Measurements from ENCODE around the gene MTMR3.

Gene MTMR3

DNA sequence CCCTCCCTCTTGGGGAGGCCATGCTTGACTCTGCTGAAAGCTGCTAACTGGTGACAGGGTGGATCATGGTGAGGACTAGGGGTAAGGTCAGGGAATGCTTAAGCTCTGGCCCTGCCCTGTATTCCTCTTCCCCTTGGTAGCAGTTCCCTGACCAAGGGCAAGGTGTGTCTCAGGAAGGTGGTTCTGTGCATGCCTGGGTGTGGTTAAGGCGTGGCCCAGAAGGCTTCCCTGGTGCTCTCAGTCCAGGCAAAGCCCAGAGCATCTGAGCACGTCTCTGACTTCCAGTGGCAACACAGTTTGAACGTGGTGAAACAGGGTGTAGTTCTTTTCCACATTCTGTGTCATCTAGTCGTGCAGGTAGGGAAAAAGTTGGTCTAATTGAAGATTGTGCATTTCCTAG lies 144.2 kb downstream of the MTMR3 start:
- DNase-seq (ENCODE audit: low read depth): no peak

DNA sequence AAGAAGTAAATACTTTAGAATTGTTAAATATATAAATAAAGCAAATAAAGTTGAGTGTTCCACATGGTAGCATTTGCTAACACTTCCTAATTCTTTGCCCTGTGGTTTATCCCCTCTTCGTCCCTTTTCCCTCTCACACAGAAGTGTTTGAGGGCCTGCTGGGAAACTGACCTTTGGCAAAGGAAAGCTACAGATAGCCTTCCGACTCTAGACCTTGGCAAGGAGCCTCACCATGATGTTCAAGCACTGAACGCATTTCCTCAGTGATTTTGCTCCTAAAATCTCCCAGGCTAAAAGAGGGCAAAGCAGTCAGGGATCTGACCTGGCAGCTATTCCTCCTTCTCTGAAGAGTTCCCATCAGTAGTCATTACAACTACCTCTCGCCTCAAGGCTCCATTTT lies 144.8 kb downstream of the MTMR3 start:
- DNase-seq (ENCODE audit: low read depth): no peak

DNA sequence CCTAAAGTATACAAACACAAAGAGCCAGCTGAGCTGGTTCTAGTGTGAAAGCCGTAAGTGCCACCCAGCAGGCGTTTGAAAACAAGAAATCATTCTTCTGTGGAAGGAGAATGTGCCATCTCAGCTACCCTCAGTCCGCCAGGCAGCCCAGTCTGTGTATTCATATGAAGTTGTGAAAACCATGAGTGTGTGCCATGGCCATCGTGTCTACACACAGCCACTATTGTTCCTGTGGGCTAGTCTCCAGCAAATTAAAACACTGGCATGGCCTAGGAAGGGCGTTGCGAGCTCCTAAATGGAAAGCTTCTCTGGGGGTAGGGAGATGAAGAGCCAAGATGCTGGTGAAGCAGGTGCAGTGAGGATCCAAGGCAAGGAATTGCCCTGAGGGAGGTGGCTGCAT lies 145.8 kb downstream of the MTMR3 start:
- no peak for DNase-seq (ENCODE audit: low read depth)

DNA sequence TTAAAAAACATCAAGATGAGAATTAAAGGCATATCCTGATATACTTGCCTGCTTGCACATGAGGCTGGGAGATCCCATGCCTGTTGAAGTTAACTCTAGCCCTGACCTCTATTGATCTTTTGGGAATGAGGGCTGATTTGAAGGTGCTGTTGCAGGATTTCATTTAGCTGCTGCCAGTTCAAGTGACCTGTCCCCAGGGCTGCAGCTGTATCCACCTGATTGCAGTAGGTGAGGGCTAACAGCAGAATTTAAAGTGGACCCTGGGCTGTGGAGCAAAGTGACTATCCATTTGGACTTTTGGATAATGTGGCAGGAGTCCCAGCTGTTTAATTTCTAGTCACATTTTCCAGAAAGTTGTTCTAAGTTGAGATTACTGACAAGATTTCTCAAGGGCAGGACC lies 146.5 kb downstream of the MTMR3 start:
- DNase-seq (ENCODE audit: low read depth): no peak

DNA sequence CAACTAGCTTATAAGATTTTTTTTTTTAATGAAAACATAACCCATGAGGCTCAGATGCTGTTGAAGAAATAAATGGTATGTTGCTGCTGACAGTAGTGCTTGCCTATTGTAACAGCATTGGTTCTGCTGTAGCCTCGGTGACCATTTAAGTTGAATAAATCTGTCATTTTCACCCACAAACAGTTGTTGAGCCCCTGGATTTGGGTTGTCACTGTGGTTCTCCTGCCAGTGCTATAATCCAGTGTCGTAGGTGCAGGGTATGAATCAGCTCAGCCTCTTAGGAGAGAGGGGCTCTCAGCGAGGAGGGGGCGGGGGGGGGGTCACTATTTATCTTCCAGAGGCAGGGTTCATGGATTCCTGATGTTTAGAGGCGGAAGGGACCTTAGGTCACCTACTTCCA lies 147.4 kb downstream of the MTMR3 start:
- DNase-seq (ENCODE audit: low read depth): no peak

DNA sequence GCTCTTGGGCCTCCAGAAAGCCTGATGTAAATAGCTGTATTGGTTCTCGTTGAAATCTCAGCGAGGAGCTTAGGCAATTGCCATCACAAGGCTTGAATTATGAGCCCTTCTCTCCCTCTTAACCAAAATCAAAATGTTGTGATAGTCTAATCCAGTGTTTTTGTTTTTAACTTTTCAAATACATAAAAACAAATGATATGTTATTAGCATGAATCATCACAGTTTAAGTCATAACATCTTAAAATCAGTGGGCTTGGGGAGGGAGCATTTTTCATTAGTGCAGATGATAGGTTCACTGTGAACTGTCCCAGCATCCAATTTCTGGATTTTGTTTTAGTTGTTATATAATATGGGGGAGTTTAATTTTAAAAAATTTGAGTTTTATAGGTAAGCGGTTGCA lies 148.4 kb downstream of the MTMR3 start:
- no peak for DNase-seq (ENCODE audit: low read depth)

DNA sequence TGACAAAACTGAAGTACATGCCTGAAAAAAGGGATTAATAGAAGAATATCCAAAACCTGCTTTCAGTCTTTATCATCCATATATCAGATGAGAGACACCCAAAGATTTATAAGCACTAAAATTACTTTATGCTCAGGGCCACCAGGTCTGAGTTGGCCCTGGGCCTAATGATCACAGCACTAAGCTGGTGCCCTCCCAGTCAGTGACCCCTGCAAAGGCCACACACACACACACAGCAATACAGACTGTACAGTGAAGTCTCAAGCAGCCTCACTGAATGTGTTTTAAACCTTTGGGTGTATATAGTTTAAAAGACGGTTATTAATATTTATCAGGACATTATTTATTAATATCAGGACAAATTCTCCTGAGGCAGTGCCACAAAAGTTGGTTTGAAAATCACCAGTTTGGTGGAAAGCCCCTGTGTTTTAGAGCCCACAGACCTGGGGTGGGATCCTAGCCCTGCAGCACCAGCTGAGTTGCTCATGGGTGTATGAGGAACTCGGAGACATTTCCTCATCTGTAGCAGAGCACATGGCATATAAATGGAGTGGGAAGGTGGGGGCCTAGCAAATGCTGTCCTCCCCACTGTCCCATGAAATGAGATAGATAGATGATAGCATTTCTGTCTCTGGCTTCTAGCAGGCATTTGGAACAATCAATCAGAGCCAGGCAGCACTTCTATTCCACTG lies 148.9 kb downstream of the MTMR3 start:
- no peak for DNase-seq (ENCODE audit: low read depth)

DNA sequence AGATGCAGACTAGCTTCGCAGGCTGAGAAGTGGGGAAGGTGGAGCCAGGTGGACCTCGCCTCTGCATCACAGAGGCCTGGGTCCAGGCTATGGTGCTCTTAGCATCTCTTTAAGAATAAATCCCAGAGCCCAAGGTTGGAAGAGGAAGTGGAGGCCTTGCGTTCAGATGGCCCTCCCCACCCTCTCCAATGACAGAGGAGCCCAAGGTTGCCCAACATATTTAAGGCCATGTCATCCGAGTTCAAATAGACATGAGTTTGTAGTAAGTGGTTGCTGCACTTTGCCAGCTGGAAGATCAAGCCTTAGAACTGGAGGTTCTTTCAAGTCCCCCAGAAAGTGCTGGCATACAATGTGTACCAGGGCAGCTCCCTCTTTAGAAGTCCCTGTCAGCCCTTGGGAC lies 150.2 kb downstream of the MTMR3 start:
- DNase-seq (ENCODE audit: low read depth): no peak

DNA sequence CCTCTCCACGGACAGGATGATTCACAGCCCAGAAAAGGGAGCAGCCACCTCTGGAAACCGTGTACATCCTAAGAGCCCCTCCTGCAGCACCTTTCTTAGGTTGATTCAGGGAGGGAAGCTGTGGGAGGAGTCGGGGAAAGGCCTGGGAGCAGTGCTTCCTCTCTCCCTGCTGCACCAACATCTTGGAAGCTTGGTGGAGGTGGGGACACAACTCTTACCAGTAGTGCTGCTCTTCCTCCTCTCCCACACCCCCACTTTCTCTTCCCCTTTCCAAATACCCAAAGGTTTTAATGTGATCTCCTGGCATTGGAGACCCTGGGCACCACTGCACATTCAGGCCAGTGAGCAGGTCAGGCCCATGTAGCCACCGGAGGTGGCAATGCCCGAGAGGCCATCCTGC lies 150.9 kb downstream of the MTMR3 start:
- no peak for DNase-seq (ENCODE audit: low read depth)

DNA sequence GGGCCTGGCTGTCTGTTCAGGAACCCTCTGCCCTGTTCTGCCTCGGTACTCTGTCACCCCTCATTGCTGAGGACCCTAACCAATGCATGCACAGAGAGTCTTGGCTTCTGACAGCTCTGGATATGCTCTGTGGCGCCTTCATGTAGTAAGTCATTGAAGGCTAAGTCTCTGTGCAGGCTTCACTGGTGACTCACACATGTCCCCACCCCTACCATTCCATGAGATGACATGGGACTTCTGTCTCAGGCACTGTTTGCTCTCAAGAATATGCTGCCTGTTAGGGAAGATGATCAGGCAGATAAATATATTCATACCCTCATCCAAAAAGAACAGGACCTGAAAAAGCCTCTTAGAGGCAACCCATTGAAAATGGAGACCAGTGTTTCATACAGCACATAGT lies 153.7 kb downstream of the MTMR3 start:
- no peak for DNase-seq (ENCODE audit: low read depth)

DNA sequence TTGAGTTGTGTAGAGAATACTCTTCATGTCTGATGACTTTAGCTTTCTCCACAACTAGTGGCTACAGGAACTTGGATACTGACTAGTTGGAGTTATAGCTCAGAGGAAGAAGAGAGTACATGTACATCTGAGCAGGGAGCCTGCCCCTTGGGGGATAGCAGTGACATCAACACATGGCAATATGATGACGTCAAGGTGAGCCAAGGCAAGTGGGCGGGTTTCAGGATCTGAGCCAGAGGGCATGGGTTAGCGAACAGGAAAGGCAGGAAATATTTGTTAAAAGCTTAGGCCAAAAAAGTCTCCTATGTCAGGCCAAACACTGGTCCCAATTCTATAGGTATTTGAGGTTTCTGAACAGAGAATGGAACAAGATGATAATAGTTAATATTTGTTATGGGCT lies 155.2 kb downstream of the MTMR3 start:
- DNase-seq (ENCODE audit: low read depth): no peak

DNA sequence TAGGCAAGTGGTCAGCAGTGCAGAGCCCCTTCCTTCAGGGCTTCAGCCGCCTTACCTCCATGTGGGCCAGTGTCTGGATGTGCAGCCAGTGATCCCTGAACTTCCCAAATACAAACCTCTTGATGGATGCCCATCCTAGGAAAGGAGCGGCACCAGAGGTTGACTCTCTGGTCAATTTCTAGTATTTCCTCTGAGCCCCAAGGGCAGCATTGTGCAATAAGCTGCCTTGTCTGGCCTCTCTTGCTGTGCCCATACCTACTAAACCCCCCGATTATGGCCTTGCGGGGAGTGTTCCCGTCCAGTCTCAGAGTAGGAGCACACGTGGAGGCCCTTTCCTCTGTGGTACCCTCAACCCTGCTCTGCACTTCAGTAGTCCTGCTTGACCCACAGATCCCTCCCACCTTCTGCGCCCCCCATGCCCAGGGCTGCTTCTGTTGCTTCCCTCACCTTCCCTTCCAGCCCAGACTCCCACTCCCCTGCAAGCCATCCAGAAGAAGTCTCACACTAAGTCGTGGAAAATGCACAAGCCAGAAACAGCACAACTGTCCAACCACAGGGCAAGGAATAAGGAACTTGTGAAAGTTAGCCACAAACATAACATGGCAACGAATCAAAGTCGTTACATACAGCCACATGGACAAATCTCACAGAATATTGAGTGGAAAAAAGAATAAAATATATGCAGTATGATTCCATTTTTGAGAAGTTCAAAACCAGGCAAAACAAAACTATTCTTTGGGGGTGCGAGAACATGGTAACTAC lies 157.7 kb downstream of the MTMR3 start:
- no peak for DNase-seq (ENCODE audit: low read depth)

DNA sequence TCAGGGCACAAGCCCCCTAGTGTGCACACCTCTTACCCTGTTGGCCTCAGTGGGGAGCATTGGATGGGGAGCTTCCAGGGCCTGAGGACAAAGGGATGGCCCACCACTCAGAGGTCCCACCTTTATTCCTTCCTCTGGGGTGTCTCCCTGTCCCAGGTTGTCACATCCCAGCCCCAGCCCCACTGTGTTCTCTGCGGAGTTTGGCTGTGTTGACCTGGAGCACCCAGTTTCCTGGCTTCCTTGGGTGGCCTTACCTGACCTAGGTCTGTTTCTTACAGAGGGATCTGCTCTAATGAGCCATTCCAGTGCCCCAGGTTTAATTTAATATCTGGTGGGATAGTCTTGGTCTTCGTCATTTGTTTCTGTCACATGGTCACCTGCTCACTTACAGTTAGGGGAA lies 158.5 kb downstream of the MTMR3 start:
- DNase-seq (ENCODE audit: low read depth): no peak

DNA sequence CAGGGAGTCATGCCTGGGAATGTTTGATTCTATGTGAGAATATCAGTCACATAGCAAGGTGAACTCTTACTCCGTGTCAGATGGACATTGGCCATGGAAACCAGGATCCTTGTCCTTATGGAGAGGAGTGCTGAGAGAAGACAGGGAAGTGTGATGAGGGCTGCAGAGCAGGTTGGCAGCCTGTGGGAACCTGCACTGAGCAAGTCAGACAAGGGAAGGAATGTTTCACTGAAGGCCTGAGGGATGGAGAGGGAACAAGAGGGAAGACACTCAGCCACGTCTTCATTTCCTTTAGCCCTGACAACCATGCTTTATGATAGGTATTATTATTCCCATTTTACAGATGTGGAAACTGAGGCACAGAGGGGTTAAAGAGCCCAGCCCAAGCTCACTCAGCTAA lies 158.9 kb downstream of the MTMR3 start:
- DNase-seq (ENCODE audit: low read depth): no peak

DNA sequence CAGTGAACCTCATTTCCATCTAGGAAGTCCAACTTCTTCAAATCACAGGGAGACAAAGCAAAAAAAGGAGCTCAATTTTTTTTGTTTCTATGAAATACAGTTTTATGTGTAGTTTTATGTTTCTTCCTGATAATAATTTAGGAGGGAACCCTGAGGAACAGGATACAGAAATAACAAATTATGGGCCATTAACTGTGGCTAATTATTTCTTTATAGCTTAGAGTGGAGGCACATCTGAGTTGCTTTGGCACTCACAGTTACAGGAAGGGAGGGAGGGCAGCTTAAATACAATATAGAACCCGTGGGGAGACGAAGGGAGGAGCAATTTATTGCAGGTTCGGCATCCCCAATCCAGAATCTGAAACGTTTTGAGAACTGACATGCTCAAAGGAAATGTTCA lies 160.2 kb downstream of the MTMR3 start:
- no peak for DNase-seq (ENCODE audit: low read depth)

DNA sequence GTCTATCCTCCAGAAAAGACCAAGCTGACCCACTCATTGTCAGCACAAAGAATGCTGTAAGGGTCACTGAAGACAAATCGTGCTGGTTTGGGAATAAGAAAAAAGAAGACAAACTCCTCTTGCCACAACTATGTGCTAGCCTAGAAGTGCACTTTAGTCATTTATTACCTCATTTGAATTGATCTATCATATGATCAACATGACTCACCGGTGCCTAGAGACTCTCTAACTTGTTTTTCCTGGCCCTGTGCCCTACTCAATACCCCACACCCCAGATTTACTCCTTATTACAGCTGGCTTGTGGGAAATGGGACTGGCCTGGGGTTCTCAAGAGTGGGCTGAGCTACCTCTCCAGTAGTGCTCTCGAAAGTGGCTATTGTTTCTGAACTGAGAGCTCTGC lies 161.4 kb downstream of the MTMR3 start:
- no peak for DNase-seq (ENCODE audit: low read depth)

DNA sequence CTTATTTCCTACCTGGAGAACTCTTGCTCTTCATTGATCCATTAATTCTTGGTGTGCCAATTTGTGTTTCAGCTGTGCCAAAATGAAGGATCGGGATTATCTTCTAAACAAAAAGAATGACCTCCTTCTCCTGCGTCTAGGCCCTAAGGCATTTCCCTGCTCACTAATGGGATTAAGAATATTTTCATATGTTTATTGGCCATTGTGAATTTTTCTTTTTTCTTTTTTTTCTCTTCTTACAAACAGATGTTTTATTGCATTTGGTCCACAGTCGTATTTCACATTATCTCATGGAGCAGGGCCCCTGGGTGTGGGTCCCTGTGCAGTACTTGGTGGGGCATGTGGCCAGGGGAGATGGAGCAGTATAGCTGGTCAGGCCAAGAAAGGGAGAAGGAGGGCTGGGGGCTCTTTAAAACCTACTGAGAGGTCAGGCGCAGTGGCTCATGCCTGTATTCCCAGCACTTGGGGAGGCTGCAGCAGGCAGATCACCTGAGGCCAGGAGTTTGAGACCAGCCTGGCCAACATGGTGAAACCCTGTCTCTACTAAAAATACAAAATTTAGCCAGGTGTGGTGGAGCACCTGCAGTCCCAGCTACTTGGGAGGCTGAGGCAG lies 162.0 kb downstream of the MTMR3 start:
- DNase-seq (ENCODE audit: low read depth): no peak

DNA sequence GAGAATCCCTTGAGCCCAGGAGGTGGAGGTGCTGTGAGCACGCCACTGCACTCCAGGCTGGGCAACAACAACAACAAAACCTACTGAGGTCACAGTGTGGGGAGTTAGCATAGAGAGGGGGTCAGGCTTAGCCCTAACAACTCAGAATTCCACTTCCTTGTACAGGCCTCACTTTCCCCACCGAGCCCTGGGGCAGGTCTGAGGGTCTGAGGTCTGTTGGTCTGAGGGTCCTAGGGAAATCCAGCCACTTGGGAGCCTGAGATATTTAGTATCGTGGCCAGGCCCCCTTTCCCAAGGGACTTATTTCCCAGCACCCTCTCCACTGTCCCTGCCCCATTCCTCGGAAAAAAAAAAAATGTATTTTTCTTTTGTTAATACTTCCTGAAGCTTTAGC lies 162.5 kb downstream of the MTMR3 start:
- no peak for DNase-seq (ENCODE audit: low read depth)

DNA sequence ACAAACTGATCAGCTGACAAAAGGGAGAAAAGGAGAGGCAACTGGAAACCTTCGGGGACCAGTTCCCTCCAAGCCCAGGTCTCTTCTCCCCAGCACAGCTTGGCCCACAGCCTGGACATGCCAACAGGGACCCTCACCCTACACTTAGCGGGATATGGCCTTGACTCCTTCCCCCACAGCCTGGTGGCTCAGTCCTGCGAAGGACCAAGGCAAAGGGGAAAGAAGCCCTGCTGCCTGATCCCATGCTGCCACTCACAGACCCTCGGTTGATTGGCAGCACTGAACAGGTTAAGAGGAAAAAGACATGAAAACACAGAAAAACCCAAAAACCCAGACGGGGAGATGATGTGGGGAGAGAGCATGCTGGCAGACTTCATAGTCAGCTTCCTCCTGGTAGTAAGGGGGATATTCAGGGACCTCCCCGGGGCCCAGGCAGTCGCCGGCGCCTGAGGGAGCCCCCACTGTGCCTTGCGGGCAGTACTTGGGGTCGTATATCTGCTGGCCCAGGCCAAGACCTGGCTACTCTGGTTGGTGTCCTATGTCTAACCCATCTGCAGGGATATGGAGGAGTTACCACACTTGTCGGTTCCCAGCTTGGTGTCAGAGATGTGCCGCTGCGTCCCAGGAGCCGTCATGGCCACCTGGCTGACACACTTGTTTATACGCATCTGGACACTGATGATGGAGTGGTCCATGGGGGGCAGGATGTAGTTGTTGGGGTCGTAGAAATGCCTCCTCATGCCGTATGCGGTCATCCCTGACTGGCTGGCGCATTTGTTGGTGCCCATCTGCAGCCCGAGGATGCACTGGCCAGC lies 163.1 kb downstream of the MTMR3 start:
- DNase-seq (ENCODE audit: low read depth): no peak

DNA sequence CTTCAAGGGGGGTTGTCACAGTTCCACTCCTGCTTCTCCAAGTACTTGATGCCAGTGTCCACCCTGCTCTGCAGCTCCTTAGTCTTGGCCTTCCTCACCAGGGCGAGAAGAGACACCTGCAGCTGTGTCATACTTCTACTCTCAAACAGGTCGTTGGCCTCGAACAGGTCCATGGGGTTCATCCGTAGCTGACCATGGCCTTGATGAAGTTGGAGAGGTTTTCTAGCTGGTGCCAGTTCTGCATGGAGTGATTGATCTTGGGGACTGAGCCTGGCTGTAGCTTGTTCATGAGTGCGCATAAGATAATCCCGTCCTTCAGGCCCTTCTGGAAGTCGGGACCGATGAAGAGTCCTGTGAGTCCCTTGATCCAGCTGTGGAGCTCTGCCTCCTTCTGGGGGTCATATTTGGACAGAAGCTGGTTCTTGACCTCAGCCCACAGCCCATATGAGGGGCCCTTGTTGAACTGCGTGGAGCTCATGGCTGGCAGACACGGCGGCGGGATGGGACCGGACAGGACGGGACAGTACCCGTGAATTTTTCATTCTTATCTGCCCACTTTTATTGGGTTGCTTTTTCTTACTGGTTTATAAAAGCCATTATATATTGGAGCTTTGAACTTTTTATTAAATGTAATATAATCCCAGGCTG lies 163.9 kb downstream of the MTMR3 start:
- no peak for DNase-seq (ENCODE audit: low read depth)

DNA sequence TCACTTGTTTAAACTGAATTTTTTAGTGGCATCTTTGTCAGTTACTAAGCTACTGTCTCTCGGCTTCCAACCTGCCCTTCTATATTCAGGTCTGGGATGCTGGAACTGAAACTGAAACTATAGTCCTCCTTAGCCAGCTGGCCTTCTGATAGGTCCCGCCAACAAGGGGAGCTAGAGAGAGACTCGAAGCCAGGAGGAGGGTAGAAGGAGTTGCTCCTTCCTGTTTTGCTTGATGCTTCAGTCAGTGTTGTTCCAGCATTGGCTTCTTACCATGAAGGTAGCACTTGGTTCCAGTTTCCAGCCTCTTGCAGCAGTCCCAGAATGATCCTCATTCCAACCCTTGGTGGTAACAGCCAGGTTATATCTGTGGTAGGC lies 164.4 kb downstream of the MTMR3 start:
- no peak for DNase-seq (ENCODE audit: low read depth)

DNA sequence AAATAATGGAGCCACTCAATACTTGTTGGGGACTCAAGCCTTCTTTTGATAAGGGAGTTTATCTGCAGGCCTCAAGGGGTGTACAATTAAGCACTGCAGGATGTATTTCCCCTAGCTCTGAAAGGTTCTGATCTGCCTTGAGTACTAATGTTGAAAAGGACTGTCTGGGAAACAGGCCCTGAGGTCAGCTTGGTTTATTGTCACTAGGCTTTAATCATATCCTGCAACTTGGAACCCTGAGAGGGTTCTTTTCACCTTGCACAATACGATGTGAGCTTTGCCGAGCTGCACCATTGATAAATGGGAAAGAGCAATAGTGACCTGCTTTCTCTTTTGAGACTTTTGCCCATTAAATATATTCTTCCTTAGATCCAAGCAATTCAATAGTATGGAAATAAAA lies 165.7 kb downstream of the MTMR3 start:
- no peak for DNase-seq (ENCODE audit: low read depth)
